Aortic smooth muscle cell (primary cell): ENCODE data around the gene ZNF557. TPM values are rescaled to one million over a fixed set of nuclear protein-coding genes. Genes with fewer than 3 reads are reported as not detected.

Source experiments
- total RNA-seq: library from RNA; depleted of rRNA; stranded (reverse); fragments of >200 nt; gene quantifications from 2 replicates; pipeline ENCODE4 v1.2.3, GENCODE V29; 2014

ZNF557 gene
- total RNA-seq = 18.5 and 21.1 TPM in 2 replicates

GRCh38 chr19:7069042-7069903 is at the start of gene ZNF557:
Gene ZNF557, plus strand, starts transcription at chr19:7069703. Its CDS starts 5,372 bp downstream, at chr19:7075075.

GRCh38 chr19:7021331-7021730 is 48.2 kb upstream of the ZNF557 start, which contains the start of gene MBD3L2B:
Gene MBD3L2B, minus strand, starts transcription at chr19:7021431. Its CDS starts 34 bp downstream, at chr19:7021397.

GRCh38 chr19:7030278-7030677 is 39.2 kb upstream of the ZNF557 start, which contains the start of gene MBD3L5:
Gene MBD3L5, plus strand, starts transcription at chr19:7030578. Its CDS starts 34 bp downstream, at chr19:7030612.

GRCh38 chr19:7040079-7040478 is 29.4 kb upstream of the ZNF557 start, which contains the start of gene MBD3L4:
Gene MBD3L4, minus strand, starts transcription at chr19:7040179. Its CDS starts 35 bp downstream, at chr19:7040144.

GRCh38 chr19:7049021-7049420 is 20.5 kb upstream of the ZNF557 start, which contains the start of gene MBD3L2:
Gene MBD3L2, plus strand, starts transcription at chr19:7049321. Its CDS starts 53 bp downstream, at chr19:7049374.

GRCh38 chr19:7058576-7058975 is 10.9 kb upstream of the ZNF557 start, which contains the start of gene MBD3L3:
Gene MBD3L3, minus strand, starts transcription at chr19:7058676. Its CDS starts 71 bp downstream, at chr19:7058605.

Other genes with a start within 250 kb of the ZNF557 start
- not detected in 2 replicates for gene ADGRE1, start 182.1 kb upstream of the ZNF557 start, total RNA-seq
- gene MBD3L2B, start 48.3 kb upstream of the ZNF557 start, total RNA-seq = not detected in 2 replicates
- gene MBD3L5, start 39.1 kb upstream of the ZNF557 start, total RNA-seq = not detected in 2 replicates
- not detected in 2 replicates for gene MBD3L4, start 29.5 kb upstream of the ZNF557 start, total RNA-seq
- gene MBD3L2, start 20.4 kb upstream of the ZNF557 start, total RNA-seq = not detected in 2 replicates
- not detected in 2 replicates for gene MBD3L3, start 11.0 kb upstream of the ZNF557 start, total RNA-seq
- 16.2 and 19.9 TPM in 2 replicates for gene INSR, start 224.7 kb downstream of the ZNF557 start, total RNA-seq